Right renal pelvis (tissue), 4 donors: Measurements from ENCODE around the gene MYT1. TPM values are rescaled to one million over a fixed set of nuclear protein-coding genes. Genes with fewer than 3 reads are reported as not detected.

Source experiments
- DNase-seq, 4 donors: peaks; one replicate each; pipeline ENCODE4 v3.0.0-alpha.2; 2013; ENCODE audit warnings: low read depth in 4 of 4, low spot score in 3 of 4, missing footprints in 1 of 4
- polyA plus RNA-seq, 4 donors: library from polyadenylated mRNA; unstranded; fragments of 120-200 nt; gene quantifications; one replicate each; pipeline ENCODE4 v1.2.1, GENCODE V29; 2013; ENCODE audit not compliant: insufficient read length in 4 of 4

Gene MYT1
- polyA plus RNA-seq, 4 donors, result 0.38 to 0.79 (median 0.63) TPM

DNA sequence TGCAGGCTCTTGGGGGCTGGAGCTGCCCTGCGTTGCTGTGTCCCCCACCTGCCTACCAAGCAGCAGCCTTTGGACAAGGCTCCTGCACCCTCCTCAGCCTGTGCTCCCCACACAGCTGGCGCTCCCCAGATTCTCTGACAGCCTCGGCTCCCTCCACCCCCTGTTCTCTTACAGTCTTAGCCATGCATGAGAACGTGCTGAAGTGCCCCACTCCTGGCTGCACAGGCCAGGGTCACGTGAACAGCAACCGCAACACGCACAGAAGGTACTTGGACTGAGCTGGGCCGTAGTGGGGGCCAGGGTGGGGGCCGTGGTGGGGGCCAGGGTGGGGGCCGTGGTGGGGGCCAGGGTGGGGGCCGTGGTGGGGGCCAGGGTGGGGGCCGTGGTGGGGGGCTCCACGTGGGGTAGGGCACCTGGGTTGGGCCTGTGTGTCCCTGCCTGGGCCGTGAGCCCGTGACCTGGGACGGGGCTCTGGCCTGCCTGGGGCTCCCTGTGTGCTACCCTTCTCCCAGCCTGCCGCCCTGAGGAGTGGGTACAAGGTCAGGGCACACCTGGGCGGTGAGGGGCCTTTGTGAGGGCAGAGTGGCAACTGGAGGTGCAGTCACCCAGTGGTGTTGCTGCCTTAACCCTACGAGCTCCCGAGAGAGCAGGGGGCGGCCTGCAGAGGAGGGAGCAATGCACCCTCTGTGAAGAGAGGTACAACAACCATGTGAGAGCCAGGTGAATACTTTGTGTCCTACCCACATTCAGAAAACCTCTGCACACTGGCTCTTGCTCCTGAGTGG, 47.8 kb downstream of the MYT1 start:
- DNase-seq, result no peak

DNA sequence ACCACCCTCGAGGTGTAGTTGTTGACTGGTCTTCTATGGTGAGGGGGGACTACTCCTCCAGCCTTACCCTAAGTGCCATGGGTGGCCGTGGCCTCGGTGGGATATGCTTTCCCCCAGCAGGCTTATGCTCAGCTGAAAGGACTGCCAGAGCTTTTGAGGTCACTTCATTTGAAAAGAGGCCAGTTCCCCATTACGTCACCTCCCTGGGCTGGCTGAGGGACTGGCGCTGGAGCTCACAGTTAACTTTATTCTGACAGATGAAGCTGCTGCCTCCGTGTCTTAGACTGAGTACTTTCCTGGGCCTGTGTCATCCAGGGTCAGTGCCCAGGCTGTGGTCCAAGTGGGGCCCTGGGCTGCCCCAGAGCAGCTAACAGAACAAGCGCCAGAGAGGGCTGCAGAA, 48.5 kb downstream of the MYT1 start:
- DNase-seq, result no peak

DNA sequence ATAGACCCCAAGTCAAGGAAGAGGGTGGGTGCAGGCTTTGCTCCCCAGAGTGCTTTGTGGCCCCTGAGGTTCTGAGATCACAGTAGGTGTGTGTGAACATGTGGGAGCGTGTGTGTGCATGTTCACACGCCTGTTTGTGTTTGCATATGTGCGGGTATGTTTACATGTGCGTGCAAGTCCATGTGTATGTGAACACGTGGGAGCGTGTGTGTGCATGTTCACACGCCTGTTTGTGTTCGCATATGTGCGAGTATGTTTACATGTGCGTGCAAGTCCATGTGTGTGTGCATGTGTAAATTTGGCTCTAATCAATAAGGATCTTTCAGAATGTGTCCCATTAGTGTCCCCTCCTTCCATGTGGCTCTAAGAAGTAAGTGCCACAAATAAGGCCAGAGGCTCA, 49.9 kb downstream of the MYT1 start:
- DNase-seq, result no peak

DNA sequence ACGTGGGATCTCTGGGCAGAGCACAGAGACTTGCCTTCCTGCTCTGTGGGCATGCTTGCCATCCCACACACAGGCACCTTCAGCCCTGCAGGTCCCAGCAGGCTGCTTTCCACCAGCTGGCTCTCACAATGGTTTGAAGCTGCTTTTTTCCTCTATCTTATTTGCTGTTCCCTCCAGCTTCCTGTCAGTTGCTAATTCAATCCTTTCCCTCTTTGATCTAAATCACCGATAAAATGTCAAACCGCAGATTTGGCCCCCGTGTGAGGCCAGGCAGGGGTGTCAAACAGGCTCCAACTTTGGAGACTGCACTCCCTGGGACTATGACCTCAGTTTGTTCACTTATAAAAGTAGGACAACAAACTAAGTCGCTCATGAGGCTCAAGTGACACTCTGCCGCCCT, 50.7 kb downstream of the MYT1 start:
- no peak for DNase-seq

DNA sequence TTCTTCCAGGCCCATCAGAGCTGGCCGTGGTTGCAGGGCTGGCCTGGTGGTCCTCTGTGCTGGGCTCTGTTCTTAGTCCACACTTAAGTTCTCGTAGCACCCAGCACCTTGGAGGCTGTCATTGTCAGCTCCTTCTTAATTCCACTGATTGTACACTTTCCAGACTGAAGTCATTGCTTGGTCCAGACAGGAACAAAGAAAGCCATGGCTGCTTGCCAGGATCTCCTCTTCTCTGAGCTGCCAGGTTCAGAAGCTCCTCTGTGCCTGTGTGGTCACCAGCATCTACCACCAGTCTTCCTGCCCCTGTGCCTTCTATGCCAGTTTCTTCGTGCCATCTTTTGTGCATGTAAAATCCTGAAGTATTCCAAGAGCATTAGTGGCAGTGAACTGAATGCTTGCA, 51.8 kb downstream of the MYT1 start:
- DNase-seq, result no peak

DNA sequence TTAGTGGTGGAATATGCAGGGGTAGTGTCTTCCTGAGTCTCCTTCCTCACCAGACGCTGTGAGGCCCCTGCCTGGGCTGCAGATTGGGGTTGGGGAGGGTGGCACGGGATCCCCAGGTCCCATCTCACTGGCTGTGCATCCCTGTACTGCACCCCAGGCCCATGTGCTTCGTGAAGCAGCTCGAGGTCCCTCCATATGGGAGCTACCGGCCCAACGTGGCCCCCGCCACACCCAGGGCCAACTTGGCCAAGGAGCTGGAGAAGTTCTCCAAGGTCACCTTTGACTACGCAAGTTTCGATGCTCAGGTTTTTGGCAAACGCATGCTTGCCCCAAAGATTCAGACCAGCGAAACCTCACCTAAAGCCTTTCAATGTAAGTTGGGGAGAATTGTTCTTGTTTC, 52.7 kb downstream of the MYT1 start:
- no peak for DNase-seq

DNA sequence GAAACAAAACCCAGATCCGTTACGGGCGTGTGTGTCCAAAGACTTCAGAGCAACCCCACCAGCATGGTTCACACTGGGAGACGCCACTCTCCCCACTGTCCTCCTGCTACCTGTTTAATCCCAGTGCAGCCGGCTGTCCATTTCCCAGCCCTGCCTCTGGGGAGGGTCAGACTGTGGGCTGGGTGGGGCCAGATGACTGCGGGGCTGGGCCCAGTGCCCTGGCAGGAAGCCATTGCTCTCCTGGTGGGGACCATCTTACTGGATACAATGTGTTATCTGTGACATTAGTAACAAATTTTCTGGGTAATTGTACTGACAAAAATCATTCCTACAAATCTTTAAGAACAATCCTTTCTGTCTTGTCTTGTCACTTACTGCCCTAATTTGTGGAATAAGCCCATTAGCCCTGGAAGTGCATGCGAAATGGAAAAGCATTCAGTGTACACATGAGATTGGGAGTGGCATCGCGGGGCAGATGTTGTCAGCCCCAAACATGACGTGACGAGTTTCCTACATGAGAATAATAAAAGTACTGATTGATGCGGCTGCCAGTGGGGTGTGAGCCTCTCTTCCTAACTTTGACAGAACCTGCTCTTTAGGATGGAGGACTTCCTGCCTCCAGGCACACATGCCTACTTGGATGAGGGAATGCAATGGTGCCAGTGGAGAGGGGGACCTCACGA, 53.4 kb downstream of the MYT1 start:
- DNase-seq, result no peak

DNA sequence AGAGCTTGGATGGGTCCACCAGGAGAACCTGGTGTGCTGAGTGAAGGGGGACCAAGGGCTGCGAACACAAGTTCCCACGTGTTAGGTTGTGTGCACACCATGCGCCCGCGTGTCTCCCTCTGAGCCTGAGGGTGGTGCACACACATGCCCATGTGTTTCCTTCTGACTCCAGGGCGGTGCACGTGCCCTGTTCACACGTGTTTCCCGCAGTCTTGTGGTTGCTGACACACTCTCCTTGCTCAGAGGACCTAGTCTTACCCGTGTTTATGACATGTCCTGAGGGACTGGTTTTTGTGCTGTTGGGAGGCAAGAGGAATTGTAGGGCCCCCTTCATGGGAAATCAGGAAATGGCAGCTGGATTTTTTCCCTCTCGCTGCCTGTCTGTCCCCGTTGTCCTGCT, 55.0 kb downstream of the MYT1 start:
- no peak for DNase-seq

DNA sequence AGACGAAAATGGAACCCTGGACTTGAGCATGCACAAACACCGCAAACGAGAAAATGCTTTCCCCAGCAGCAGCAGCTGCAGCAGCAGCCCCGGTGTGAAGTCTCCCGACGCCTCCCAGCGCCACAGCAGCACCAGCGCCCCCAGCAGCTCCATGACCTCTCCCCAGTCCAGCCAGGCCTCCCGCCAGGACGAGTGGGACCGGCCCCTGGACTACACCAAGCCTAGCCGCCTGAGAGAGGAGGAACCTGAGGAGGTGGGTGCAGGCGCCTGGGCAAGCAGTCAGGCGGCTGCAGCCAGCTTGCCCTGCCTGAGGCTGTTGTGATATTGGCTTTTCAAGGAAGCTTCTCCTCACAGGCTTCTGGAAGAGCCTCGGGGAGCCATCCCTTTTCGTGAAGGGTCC, 55.5 kb downstream of the MYT1 start:
- DNase-seq, result no peak

DNA sequence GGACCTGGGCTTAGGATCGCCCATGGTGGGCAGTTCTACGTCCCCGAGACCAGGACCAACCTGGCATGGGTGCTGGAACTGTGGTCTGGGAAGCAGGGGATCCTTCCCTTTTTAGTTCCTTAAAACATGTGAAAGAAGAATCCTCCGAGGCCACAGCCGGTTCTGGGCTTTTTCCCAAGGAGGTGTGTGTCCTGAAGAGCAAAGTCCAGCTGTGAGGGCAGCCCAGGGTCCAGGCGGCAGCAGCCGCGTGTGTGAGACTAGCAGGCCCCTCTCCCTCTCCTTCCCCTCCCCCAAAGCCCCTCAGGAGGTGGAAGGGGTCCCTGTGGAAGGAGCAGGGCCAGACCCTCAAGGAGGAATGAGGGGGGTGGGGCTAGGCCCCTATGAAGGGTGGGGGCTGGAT, 56.2 kb downstream of the MYT1 start:
- no peak for DNase-seq

DNA sequence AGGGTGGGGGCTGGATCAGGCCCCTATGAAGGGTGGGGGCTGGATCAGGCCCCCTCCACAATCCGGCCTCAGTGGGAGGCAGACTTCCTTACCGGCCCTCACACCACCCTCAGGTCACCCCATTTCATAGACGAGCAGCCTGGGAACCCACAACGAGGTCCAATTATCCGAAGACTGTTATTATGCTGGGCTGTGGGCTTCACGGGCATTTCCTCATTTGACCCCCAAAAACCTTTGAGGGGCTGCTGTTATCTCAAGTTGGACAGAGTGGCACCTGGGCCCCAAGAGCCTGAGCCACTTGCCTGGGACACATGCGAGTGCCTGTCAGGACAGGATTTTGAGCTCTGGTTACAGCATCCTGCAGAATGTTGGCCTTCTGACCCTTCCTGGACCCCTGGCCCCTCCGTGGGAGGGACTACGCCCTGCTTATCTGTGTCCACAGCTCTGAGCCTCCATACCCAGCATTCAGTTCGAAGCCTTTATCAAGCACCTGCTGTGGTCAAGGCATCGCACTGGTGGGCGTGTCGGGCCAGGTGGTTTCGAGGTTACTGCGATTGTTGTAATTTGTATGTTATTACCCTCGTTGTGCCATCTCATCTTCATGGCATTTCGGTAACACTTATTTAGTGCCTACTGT, 56.8 kb downstream of the MYT1 start:
- no peak for DNase-seq

DNA sequence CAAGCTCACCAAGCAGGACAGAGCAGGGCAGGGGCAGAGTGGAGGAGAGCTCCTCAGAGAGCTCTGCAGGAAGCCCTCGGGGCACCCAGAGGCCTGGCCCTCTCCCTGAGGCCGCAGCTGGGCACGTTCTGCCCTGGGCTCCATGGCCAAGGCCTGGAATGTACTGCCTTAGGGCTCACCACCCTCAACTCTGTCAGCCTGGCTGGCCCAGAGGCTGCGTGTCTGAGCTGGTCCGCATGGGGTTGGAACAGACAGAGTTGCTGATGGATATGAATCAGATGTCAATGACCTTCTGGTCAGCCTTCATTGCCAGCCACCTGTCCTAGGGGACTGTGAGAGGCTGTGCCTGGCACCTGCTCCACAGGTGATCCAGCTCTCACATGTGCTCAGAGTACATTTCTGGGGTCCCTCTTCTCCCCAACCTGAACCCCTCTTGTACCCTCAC, 58.1 kb downstream of the MYT1 start:
- no peak for DNase-seq

DNA sequence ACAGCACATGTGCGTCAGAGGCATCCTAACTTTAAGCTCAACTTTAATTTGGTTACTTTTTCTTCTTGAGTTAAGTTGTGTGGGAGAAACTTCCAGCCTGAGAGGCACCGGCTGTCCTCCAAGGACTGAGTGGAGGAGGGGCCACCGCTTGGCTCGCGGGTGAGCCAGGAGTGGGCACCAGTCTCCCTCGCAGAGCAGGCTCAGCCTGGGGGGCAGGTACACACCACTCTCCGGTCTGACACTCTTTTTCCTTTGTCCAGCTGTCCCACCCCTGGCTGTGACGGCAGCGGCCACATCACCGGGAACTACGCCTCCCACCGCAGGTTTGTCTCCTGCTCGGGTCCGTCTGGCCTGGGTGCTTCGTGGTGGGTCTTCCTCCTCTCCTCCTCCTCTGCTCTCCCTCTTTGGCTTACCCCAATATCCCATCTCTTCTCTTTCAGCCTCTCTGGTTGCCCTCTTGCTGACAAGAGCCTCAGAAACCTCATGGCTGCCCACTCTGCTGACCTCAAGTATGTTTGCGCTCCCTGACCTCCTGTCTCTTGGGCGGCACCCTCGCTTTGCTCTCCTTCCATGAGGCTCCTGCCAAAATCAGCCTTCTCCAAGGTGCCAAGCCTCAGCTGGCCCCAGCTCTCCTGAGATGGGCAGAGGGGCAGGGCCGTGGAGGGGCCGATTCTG, 58.7 kb downstream of the MYT1 start:
- no peak for DNase-seq

DNA sequence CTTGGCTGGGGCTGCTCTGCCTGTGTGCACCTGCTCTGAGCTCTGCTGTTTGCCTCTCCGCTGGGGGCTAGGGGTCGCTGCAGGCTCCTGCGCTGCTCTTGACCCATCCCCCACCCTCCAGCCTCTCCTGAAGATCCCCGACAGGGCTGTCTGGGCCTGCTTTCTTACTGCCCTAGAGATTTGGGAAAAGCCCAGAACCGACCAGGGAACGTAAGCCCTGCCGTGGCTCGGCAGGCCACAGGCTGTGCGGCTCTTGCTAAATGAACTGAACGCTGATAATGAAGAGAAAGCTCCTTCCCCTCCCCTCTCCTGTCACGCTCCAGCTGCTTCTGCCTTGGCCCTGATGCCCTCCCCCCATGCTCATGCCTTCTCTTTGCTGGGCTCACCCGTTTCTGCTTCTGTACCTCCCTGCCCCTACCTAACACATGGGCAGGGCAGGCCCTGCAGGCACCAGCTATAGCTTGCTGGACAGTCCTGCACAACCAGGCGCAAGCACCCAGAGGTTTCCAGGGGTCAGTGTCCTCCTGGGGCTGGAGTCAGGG, 59.3 kb downstream of the MYT1 start:
- DNase-seq, result peak in 3 of 4 donors; percentile 25 to 41 (median 35)

DNA sequence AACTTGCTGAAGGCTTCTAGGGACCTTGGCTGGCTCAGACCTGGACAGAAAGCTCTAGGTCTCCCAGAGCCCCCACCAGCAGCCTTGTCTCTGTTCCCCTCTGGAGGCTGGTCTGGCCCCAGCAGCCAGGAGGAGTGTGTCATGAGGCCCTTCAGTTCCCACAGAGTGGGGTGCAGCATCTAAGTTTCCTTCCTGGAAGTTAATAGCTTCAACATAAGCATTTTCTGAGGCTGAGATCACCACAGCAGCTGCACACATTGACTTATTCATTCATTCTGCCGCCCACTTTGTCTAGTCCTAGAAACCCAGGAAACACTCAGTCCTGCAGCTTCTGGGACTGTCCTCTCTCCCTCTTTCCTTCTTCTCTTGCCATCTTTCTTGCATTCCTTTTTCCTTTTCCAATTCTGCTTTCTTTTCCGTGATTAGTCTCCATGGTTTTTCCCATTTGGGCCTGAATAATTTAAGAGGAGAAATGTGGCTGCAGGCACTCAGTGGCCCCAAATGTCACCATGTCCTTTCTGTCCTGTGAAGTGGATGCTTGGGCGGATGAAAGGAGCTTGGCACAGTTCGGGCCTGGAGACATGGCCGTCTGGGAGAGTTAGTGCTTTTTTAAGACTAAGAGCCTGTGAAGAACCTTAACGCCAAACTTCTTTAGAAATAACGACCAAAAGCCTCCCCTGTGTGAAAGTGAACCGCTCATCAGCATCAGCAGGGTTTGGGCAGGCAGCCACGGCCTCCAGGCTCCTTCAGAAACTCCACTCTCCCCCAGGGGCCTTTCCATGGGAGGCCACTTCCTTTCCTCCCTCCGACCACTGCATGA, 60.3 kb downstream of the MYT1 start:
- peak in 2 of 4 donors; percentile 24 to 35 for DNase-seq

DNA sequence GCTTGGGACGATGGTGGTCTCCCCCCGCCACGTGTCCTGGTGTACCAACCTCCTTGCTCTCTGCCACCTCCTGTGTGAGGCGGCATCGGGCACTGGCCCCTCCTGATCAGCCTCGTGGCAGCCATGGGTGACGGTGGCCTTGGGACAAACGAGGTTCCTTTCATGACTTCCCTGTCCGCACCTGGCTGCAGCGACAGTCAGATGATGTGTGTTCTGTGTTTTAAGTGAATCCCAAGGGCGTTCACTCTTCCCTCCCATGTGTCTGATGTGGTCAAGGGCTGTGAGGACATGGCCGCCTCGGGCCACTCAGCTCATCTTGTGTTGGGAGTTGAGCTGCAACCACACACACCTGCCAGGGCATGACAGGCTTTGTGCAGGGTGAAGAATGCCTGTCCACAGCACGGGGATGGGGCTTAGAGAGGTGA, 60.9 kb downstream of the MYT1 start:
- DNase-seq, result no peak

DNA sequence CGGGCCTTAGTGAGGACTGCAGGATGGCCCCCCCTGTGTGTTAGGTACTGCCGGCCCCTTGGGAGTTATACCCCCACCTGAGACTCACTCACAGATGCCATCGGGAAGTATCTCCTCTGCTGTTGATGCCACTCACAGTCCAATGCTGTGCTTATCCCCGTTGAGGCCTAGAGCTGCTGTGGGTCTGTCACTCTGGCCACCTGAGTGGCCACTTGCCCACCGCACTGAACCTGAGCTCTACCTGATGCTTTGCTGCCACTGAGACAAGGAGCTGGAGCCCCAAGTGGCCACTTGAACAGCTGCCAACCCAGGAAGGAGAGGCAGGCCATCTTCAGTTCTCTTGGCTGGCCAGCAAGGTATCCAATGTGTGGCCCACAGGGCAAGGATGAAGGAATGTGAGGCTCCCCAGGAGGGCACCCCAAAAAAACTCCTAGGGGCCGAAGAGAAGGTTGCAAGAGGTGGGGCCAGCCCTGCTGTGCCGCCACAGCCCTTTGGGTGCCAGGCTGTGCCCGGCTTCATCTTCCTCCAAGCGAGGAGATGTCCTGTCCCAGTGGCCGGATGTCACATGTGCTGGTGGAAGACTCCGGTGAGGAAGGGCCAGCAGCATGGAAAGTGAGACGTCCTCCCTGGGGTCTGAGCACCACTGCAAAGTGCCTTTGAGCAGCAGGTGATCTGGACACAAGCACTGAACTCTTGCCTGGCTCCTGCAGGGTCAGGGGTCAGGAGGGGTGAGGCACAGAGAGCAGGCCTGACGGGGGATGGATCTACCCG, 61.8 kb downstream of the MYT1 start:
- no peak for DNase-seq

DNA sequence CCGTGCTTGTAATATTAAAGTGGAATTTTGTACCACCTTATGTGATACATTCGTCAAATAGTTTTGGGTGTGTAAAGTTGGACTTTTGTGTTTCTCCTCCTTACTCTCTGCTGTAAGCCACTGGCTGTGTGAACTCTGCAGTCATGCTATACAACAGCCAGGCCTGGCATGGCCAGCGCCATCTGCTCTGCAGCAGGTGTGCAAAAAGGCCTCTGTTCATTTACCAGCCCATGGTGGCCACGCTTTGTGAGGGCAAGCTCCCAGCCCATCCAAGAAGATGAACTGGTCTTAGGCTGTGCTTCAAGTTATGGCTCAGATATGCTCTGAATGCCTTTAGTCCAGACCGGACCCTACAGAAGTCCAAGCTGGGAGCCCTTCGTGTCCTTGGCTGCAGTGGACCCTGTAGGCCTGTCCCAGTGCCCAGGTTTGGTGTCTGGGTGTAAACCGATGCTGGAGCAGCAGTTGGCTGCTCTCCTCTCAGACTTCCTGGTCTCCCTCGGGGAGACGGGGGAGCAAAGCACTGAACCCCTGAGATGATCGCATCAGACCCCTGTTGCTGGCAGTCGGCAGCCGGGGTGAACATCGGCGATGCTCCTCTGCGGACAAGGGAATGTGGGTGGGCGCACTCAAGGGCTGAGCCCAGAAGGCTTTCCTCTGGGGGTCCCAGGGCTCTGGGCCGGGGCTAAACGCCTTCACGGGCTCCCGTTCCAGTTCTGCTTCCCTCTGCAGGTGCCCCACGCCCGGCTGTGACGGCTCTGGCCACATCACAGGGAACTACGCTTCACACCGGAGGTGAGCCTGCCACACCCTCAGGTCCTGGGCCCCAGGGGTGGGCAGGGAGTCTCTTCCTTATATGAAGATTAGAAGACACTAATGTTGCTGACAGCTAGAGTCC, 62.7 kb downstream of the MYT1 start:
- no peak for DNase-seq
